ENCODE data around the gene NLGN3. TPM values are rescaled to one million over a fixed set of nuclear protein-coding genes. Genes with fewer than 3 reads are reported as not detected.

Gene NLGN3
- total and polyA plus RNA-seq, 2 donors (not counting 1 experiment from before 2014, with no cell fraction given), result 0.81 to 1.3 TPM

DNA sequence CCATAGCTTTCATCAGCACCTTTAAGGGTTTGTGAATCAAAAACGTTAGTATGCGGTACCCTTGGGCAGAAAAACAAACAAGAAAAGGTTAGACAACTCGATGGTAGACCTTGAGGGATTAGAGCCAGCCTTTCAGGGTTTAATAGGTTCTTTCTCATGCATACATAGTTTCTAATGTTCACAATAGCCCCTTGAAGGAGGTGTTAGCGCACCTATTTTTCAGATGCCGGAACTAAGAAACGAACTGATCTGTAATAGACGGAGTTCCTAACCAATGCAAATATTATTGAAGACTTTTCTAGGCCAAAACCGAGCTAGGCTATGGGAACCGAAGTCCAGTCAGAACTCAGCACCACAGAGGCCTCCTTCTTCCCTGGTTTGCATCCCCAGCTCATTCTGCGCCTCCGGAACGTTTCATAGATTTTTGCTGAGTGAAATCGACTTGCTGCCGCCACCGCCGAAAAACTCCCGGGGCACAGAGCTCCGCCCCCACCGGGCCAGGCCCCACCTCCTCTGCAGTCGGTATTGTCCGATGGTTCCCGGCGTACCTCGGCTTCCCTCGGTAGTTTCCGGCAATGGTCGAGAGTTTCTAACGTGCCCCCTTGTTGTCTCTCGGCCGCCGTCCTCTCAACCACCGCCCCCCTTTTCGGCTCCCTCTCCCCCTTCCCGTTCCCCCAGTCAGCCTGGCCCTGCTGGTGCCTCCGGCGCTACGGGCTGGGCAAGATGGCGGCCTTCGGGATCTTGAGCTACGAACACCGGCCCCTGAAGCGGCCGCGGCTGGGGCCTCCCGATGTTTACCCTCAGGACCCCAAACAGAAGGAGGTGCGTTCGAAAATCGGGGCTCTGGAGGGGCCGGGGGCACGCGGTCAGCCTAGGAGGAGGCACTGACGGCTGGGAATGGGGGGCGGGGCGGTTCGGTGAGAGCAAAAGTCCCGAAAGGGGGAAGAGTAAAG, 26.3 kb upstream of the NLGN3 start, which contains the start of gene MED12:
Gene MED12, plus strand, starts transcription at position 565 of the 953 bp plus-strand sequence. Its CDS starts 159 bp downstream, at position 724.
- H3K79me2 ChIP-seq (ENCODE audit: control insufficient read depth, insufficient read depth, low read length), result peaks cover 29% of the 10 kb centered on the region
- H3K36me3 ChIP-seq (replicated peaks in 1 of 2; ENCODE audit: control extremely low read depth in 1 of 2, control insufficient read depth in 1 of 2, extremely low read depth in 1 of 2, insufficient read depth in 2 of 2, low read length in 1 of 2), result peaks cover 0 to 26% of the 10 kb centered on the region in 2 experiments
- DNase-seq (peak; percentile 83), ATAC-seq (ENCODE audit: low read depth) (peak; percentile 97)
- 1% methylated on average over 23 of the region's 56 CpGs for WGBS (ENCODE audit: insufficient coverage)
- Mint-ChIP-seq H3K9me3 (ENCODE audit: insufficient read depth) (no peaks in the 10 kb centered on the region), H3K4me1 (peaks cover 17% of the 10 kb centered on the region), H3K27ac (peak within 1 kb of the TSS; percentile 91), H3K27me3 (no peaks in the 10 kb centered on the region), H3K4me3 (peak within 1 kb of the TSS; percentile 88)
- peak within 1 kb of the TSS; percentile 75 for H3K4me2 ChIP-seq (replicated peaks; ENCODE audit: low read depth, low read length, poor library complexity, severe bottlenecking)
- no peaks in the 10 kb centered on the region for H4K20me1 ChIP-seq (ENCODE audit: control insufficient read depth, insufficient read depth, low read length, poor library complexity, severe bottlenecking)
- CTCF ChIA-PET, result interaction anchor here (0.8 to 3.0 kb wide), 6 partner anchors 11 to 52 kb away, joined by 3 to 25 read pairs (median 6); partner anchors contain the start of gene FOXO4
- TF ChIP-seq EZH2 (IDR thresholded peaks at IDR 0.05; ENCODE audit: borderline replicate concordance, insufficient read depth, low read depth, low read length, poor library complexity, severe bottlenecking), result no peak
- TF ChIP-seq, protein P1, sequence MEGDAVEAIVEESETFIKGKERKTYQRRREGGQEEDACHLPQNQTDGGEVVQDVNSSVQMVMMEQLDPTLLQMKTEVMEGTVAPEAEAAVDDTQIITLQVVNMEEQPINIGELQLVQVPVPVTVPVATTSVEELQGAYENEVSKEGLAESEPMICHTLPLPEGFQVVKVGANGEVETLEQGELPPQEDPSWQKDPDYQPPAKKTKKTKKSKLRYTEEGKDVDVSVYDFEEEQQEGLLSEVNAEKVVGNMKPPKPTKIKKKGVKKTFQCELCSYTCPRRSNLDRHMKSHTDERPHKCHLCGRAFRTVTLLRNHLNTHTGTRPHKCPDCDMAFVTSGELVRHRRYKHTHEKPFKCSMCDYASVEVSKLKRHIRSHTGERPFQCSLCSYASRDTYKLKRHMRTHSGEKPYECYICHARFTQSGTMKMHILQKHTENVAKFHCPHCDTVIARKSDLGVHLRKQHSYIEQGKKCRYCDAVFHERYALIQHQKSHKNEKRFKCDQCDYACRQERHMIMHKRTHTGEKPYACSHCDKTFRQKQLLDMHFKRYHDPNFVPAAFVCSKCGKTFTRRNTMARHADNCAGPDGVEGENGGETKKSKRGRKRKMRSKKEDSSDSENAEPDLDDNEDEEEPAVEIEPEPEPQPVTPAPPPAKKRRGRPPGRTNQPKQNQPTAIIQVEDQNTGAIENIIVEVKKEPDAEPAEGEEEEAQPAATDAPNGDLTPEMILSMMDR (IDR thresholded peaks at IDR 0.05), result no peak
- intact Hi-C loops (cut with micrococcal nuclease), result loop anchor here (1.0 to 2.0 kb wide), 3 partner anchors 8 to 165 kb away; partner anchors contain the start of gene NONO
- H3K4me3 ChIP-seq (ENCODE audit: control extremely low read depth in 1 of 5, extremely low read depth in 1 of 5, insufficient read depth in 1 of 5, low read depth in 2 of 5, low read length in 4 of 5), result peak within 1 kb of the TSS; percentile 70 to 78 (median 74)
- peak within 1 kb of the TSS; percentile 85 to 90 for H3K27ac ChIP-seq (ENCODE audit: low read length in 2 of 2)
- POLR2A ChIA-PET, result interaction anchor here (0.7 to 1.4 kb wide), 9 partner anchors 11 to 985 kb away, joined by 3 to 15 read pairs (median 3); partner anchors contain the start of genes CXorf65, IGBP1 and TAF1
- peak within 1 kb of the TSS; percentile 79 for H3K9ac ChIP-seq (ENCODE audit: low read length)
- H3K4me1 ChIP-seq (ENCODE audit: control insufficient read depth in 2 of 2, insufficient read depth in 2 of 2, low read length in 2 of 2), result peaks cover 17 to 27% of the 10 kb centered on the region in 2 donors
- no peaks in the 10 kb centered on the region for H3K9me3 ChIP-seq (ENCODE audit: control extremely low read depth in 1 of 3, control insufficient read depth in 2 of 3, insufficient read depth in 1 of 3, low read length in 2 of 3)
- H3K27me3 ChIP-seq (replicated peaks in 1 of 4; ENCODE audit: control extremely low read depth in 1 of 4, control insufficient read depth in 3 of 4, insufficient read depth in 4 of 4, low read length in 3 of 4), result no peaks in the 10 kb centered on the region
- H2AFZ ChIP-seq (ENCODE audit: insufficient read depth, low read depth, low read length, poor library complexity, severe bottlenecking), result peak within 1 kb of the TSS; percentile 80
